Spleen (tissue), 7 donors: ENCODE results near the gene EIF4EBP2.

Source experiments
- CTCF ChIP-seq, 11 experiments: fragments of 200-600 bp in 7 of 11; fragments of 450-650 bp in 4 of 11; sonication (generic) in 4 of 11; IDR thresholded peaks in 8 of 11; conservative IDR thresholded peaks in 3 of 11; 1 replicate in 7 of 11; 2 replicates in 4 of 11; pipeline versions ENCODE4 v1.4.0 to v1.8.0; 2016 to 2021; ENCODE audit warnings: antibody characterized with exemption in 11 of 11, inconsistent platforms in 4 of 11, mild to moderate bottlenecking in 1 of 11
- POLR2A ChIP-seq, 3 donors: fragments of 450-650 bp; IDR thresholded peaks; one replicate each; pipeline ENCODE4 v1.5.1; 2017; ENCODE audit warnings: antibody characterized with exemption in 3 of 3, mild to moderate bottlenecking in 1 of 3
- POLR2AphosphoS5 ChIP-seq, 3 donors: sonication (generic); formaldehyde crosslinking; IDR thresholded peaks; one replicate each; pipeline ENCODE4 v1.5.1; 2017; ENCODE audit warnings: antibody characterized with exemption in 3 of 3
- donor health status: DM: no; HTN: no; CAD: no; lungs with moderate emphysema.
- donor health status: DM: no; HTN: no; CAD: no.
- donor health status: DM: no; HTN: no; CAD: no.

DNA sequence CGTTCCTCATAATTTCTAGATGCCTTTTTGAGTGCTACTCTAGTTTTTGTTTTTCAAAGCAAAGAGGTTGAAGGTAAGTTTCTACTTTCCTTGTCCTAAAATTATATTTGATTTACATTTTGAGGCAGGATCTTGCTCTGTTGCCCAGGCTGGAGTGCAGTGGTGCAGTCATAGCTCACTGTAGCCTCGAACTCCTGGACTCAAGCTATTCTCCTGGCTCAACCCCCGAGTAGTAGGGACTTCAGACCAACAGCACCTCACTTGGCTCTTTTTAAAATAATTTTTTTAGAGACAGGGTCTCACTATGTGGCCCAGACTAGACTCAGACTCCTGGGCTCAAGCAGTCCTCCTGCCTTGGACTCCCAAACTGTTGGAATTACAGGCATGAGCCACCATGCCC, 14.8 kb downstream of the EIF4EBP2 start:
- TF ChIP-seq POLR2A (IDR thresholded peaks at IDR 0.05): no peak
- no peak for TF ChIP-seq CTCF (IDR thresholded peaks at IDR 0.05 in 8 of 11, conservative IDR thresholded peaks at IDR 0.05 in 3 of 11)
- no peak for TF ChIP-seq POLR2AphosphoS5 (IDR thresholded peaks at IDR 0.05)
